Measurements from ENCODE around the gene GRIK1.

Gene GRIK1

GRCh38 chr21:29875036-29875716 is 64.6 kb downstream of the GRIK1 start:
- Histone ChIP-seq H3K36me3 (ENCODE audit: control insufficient read depth, insufficient read depth, low read length) (no peaks in the 10 kb centered on the region), H3K27me3 (replicated peaks; ENCODE audit: control insufficient read depth, insufficient read depth, low read length) (no peaks in the 10 kb centered on the region), H3K4me3 (replicated peaks; ENCODE audit: low read depth, low read length) (no peak overlapping the region)
- no peak for TF ChIP-seq CTCF (IDR thresholded peaks at IDR 0.05; ENCODE audit: insufficient read depth, low read length, poor library complexity, severe bottlenecking)
- DNase-seq (ENCODE audit: extremely low read depth, insufficient read length): no peak

GRCh38 chr21:29873908-29874307 is 65.9 kb downstream of the GRIK1 start:
- Histone ChIP-seq H3K36me3 (ENCODE audit: control insufficient read depth, insufficient read depth, low read length) (no peaks in the 10 kb centered on the region), H3K27me3 (replicated peaks; ENCODE audit: control insufficient read depth, insufficient read depth, low read length) (no peaks in the 10 kb centered on the region), H3K4me3 (replicated peaks; ENCODE audit: low read depth, low read length) (no peak overlapping the region)
- DNase-seq (ENCODE audit: extremely low read depth, insufficient read length): no peak
- TF ChIP-seq CTCF (IDR thresholded peaks at IDR 0.05; ENCODE audit: insufficient read depth, low read length, poor library complexity, severe bottlenecking): no peak

GRCh38 chr21:29870814-29871213 is 69.0 kb downstream of the GRIK1 start:
- H3K36me3 ChIP-seq (ENCODE audit: control insufficient read depth, insufficient read depth, low read length): no peaks in the 10 kb centered on the region
- TF ChIP-seq CTCF (IDR thresholded peaks at IDR 0.05; ENCODE audit: insufficient read depth, low read length, poor library complexity, severe bottlenecking): no peak
- no peak for DNase-seq (ENCODE audit: extremely low read depth, insufficient read length)
- H3K4me3 ChIP-seq (replicated peaks; ENCODE audit: low read depth, low read length): no peak overlapping the region
- no peaks in the 10 kb centered on the region for H3K27me3 ChIP-seq (replicated peaks; ENCODE audit: control insufficient read depth, insufficient read depth, low read length)

GRCh38 chr21:29867796-29868195 is 72.0 kb downstream of the GRIK1 start:
- no peaks in the 10 kb centered on the region; the same call in 1 of the 2 replicates for H3K27me3 ChIP-seq (replicated peaks; ENCODE audit: control insufficient read depth, insufficient read depth, low read length)
- no peak for DNase-seq (ENCODE audit: extremely low read depth, insufficient read length)
- H3K36me3 ChIP-seq (ENCODE audit: control insufficient read depth, insufficient read depth, low read length): no peaks in the 10 kb centered on the region
- no peak overlapping the region for H3K4me3 ChIP-seq (replicated peaks; ENCODE audit: low read depth, low read length)
- TF ChIP-seq CTCF (IDR thresholded peaks at IDR 0.05; ENCODE audit: insufficient read depth, low read length, poor library complexity, severe bottlenecking): no peak

- no peaks in the 10 kb centered on the region for H3K36me3 ChIP-seq (ENCODE audit: control insufficient read depth, insufficient read depth, low read length)
- no peak overlapping the region for H3K4me3 ChIP-seq (replicated peaks; ENCODE audit: low read depth, low read length)
- no peaks in the 10 kb centered on the region; the same call in 1 of the 2 replicates for H3K27me3 ChIP-seq (replicated peaks; ENCODE audit: control insufficient read depth, insufficient read depth, low read length)
- no peak for DNase-seq (ENCODE audit: extremely low read depth, insufficient read length)
- TF ChIP-seq CTCF (IDR thresholded peaks at IDR 0.05; ENCODE audit: insufficient read depth, low read length, poor library complexity, severe bottlenecking): no peak
These were observed 79.5 kb downstream of the GRIK1 start for GRCh38 chr21:29860346-29860745.

GRCh38 chr21:29857150-29857549 is 82.6 kb downstream of the GRIK1 start:
- H3K27me3 ChIP-seq (replicated peaks; ENCODE audit: control insufficient read depth, insufficient read depth, low read length): no peaks in the 10 kb centered on the region
- no peak overlapping the region for H3K4me3 ChIP-seq (replicated peaks; ENCODE audit: low read depth, low read length)
- no peak for DNase-seq (ENCODE audit: extremely low read depth, insufficient read length)
- no peak for TF ChIP-seq CTCF (IDR thresholded peaks at IDR 0.05; ENCODE audit: insufficient read depth, low read length, poor library complexity, severe bottlenecking)
- no peaks in the 10 kb centered on the region for H3K36me3 ChIP-seq (ENCODE audit: control insufficient read depth, insufficient read depth, low read length)
